ENCODE data around the gene SERPINA4. TPM values are rescaled to one million over a fixed set of nuclear protein-coding genes. Genes with fewer than 3 reads are reported as not detected.

Gene SERPINA4
- polyA plus RNA-seq, 1 of the 3 experiments (the other 2 are of a cell fraction) = not detected

DNA sequence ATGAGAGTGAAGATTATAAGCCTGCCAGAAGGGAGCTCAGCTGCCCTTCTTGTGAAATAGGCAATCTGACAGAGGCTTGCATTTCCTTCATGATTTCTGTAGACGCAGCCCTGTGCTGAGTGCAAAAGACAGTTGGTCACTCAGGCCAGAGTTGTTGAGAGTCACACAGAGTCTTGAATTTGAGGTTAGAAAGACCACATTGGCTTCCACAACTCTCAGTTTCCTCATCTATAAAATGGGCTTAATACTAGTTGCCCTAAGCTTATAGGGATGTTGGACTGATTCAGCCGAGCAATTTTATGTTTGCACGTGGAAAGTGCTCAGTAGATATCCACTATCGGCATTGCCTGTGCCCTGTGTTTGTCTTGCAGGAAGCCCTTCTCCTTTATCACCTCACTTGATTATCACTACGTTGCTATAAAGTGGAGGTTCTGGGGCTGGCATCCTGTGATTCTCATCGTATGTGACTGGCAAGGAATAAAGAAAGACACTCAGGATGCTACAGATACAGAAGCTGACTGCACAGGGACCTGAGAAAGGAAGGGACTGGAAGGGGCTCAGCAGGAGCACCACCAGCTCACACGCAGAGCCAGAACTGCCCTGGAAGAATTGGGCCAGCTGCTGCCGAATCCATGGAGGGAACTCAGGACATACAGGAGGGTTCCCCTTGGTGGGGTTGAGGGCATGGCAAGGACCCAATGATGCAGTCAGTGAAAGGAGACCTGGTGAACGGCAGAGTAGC lies 19.8 kb upstream of the SERPINA4 start:
- no peaks in the 10 kb centered on the region for H3K9me2 ChIP-seq
- H3K27ac ChIP-seq (ENCODE audit: low read depth in 2 of 2, low read length in 1 of 2) = no peak overlapping the region
- H2AFZ ChIP-seq (ENCODE audit: low read depth) = no peak overlapping the region
- no peak for DNase-seq
- H3F3A ChIP-seq (replicated peaks; ENCODE audit: insufficient read depth) = no peaks in the 10 kb centered on the region
- H3K36me3 ChIP-seq (replicated peaks in 1 of 2; ENCODE audit: control insufficient read depth in 1 of 2, insufficient read depth in 2 of 2, low read length in 1 of 2) = no peaks in the 10 kb centered on the region
- POLR2A ChIA-PET = no interaction called here
- H3K4me2 ChIP-seq = no peak overlapping the region
- CTCF ChIA-PET = interaction anchor here (0.8 to 4.6 kb wide), 3 partner anchors 7 to 94 kb away, joined by 3 to 28 read pairs (median 3); no protein-coding TSS in a partner anchor
- H3K79me2 ChIP-seq (ENCODE audit: insufficient read depth) = no peaks in the 10 kb centered on the region
- no peaks in the 10 kb centered on the region for H3K9me3 ChIP-seq
- 75% methylated on average over 9 of the region's 9 CpGs for WGBS (ENCODE audit: low lambda C conversion rate)
- no peak overlapping the region for H3K4me3 ChIP-seq (ENCODE audit: low read depth in 2 of 2, low read length in 1 of 2)
- no peaks in the 10 kb centered on the region for H3K27me3 ChIP-seq (ENCODE audit: insufficient read depth)
- H3K9ac ChIP-seq = no peak overlapping the region
- no peaks in the 10 kb centered on the region for H4K20me1 ChIP-seq (ENCODE audit: insufficient read depth)
- TF ChIP-seq EZH2phosphoT487 (IDR thresholded peaks at IDR 0.05; ENCODE audit: borderline replicate concordance, low read depth) (no peak), GABPA (IDR thresholded peaks at IDR 0.05; ENCODE audit: low read depth) (no peak), FOSL2 (IDR thresholded peaks at IDR 0.05; ENCODE audit: borderline replicate concordance, low read depth) (no peak), SIN3A (IDR thresholded peaks at IDR 0.05; ENCODE audit: borderline replicate concordance, low read depth, low read length) (no peak), NFIC (IDR thresholded peaks at IDR 0.05; ENCODE audit: borderline replicate concordance) (no peak), RCOR1 (IDR thresholded peaks at IDR 0.05; ENCODE audit: low read length) (no peak), TEAD4 (IDR thresholded peaks at IDR 0.05; ENCODE audit: borderline replicate concordance, insufficient read depth) (no peak), EP300 (IDR thresholded peaks at IDR 0.05; ENCODE audit: borderline replicate concordance in 1 of 2, low read depth in 1 of 2, low read length in 1 of 2) (no peak), SMC3 (IDR thresholded peaks at IDR 0.05; ENCODE audit: low read depth, low read length) (no peak), GATA2 (CRISPR knock-in tag; IDR thresholded peaks at IDR 0.05) (no peak), CHD2 (IDR thresholded peaks at IDR 0.05; ENCODE audit: low read length, partially characterized antibody) (no peak), TCF12 (IDR thresholded peaks at IDR 0.05) (no peak), POLR2AphosphoS5 (IDR thresholded peaks at IDR 0.05; ENCODE audit: low read depth, low read length) (no peak), TAF1 (IDR thresholded peaks at IDR 0.05; ENCODE audit: borderline replicate concordance, low read depth, low read length) (no peak)
- TF ChIP-seq, protein P1, sequence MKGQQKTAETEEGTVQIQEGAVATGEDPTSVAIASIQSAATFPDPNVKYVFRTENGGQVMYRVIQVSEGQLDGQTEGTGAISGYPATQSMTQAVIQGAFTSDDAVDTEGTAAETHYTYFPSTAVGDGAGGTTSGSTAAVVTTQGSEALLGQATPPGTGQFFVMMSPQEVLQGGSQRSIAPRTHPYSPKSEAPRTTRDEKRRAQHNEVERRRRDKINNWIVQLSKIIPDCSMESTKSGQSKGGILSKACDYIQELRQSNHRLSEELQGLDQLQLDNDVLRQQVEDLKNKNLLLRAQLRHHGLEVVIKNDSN (IDR thresholded peaks at IDR 0.05; ENCODE audit: borderline replicate concordance, low read depth) = no peak
- TF ChIP-seq, protein P2, sequence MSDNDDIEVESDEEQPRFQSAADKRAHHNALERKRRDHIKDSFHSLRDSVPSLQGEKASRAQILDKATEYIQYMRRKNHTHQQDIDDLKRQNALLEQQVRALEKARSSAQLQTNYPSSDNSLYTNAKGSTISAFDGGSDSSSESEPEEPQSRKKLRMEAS (IDR thresholded peaks at IDR 0.05; ENCODE audit: low read depth) = no peak
- TF ChIP-seq, protein P3, sequence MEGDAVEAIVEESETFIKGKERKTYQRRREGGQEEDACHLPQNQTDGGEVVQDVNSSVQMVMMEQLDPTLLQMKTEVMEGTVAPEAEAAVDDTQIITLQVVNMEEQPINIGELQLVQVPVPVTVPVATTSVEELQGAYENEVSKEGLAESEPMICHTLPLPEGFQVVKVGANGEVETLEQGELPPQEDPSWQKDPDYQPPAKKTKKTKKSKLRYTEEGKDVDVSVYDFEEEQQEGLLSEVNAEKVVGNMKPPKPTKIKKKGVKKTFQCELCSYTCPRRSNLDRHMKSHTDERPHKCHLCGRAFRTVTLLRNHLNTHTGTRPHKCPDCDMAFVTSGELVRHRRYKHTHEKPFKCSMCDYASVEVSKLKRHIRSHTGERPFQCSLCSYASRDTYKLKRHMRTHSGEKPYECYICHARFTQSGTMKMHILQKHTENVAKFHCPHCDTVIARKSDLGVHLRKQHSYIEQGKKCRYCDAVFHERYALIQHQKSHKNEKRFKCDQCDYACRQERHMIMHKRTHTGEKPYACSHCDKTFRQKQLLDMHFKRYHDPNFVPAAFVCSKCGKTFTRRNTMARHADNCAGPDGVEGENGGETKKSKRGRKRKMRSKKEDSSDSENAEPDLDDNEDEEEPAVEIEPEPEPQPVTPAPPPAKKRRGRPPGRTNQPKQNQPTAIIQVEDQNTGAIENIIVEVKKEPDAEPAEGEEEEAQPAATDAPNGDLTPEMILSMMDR (IDR thresholded peaks at IDR 0.05) = no peak
- TF ChIP-seq, protein P4, sequence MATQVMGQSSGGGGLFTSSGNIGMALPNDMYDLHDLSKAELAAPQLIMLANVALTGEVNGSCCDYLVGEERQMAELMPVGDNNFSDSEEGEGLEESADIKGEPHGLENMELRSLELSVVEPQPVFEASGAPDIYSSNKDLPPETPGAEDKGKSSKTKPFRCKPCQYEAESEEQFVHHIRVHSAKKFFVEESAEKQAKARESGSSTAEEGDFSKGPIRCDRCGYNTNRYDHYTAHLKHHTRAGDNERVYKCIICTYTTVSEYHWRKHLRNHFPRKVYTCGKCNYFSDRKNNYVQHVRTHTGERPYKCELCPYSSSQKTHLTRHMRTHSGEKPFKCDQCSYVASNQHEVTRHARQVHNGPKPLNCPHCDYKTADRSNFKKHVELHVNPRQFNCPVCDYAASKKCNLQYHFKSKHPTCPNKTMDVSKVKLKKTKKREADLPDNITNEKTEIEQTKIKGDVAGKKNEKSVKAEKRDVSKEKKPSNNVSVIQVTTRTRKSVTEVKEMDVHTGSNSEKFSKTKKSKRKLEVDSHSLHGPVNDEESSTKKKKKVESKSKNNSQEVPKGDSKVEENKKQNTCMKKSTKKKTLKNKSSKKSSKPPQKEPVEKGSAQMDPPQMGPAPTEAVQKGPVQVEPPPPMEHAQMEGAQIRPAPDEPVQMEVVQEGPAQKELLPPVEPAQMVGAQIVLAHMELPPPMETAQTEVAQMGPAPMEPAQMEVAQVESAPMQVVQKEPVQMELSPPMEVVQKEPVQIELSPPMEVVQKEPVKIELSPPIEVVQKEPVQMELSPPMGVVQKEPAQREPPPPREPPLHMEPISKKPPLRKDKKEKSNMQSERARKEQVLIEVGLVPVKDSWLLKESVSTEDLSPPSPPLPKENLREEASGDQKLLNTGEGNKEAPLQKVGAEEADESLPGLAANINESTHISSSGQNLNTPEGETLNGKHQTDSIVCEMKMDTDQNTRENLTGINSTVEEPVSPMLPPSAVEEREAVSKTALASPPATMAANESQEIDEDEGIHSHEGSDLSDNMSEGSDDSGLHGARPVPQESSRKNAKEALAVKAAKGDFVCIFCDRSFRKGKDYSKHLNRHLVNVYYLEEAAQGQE (IDR thresholded peaks at IDR 0.05; ENCODE audit: low read depth, low read length) = no peak
- TF ChIP-seq, protein P5, sequence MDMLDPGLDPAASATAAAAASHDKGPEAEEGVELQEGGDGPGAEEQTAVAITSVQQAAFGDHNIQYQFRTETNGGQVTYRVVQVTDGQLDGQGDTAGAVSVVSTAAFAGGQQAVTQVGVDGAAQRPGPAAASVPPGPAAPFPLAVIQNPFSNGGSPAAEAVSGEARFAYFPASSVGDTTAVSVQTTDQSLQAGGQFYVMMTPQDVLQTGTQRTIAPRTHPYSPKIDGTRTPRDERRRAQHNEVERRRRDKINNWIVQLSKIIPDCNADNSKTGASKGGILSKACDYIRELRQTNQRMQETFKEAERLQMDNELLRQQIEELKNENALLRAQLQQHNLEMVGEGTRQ (IDR thresholded peaks at IDR 0.05; ENCODE audit: borderline replicate concordance, low read depth, low read length) = no peak
- TF ChIP-seq, protein P6, sequence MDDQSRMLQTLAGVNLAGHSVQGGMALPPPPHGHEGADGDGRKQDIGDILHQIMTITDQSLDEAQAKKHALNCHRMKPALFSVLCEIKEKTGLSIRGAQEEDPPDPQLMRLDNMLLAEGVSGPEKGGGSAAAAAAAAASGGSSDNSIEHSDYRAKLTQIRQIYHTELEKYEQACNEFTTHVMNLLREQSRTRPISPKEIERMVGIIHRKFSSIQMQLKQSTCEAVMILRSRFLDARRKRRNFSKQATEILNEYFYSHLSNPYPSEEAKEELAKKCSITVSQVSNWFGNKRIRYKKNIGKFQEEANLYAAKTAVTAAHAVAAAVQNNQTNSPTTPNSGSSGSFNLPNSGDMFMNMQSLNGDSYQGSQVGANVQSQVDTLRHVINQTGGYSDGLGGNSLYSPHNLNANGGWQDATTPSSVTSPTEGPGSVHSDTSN (IDR thresholded peaks at IDR 0.05) = no peak
- no peaks in the 10 kb centered on the region for H3K4me1 ChIP-seq (ENCODE audit: control insufficient read depth in 1 of 2, insufficient read depth in 2 of 2, low read depth in 1 of 2, low read length in 1 of 2)

All from SK-N-SH (cell line).